Measurements from ENCODE around the gene SLC6A16.
"Not testable (repeated sequence)": the region's sequence is repeated elsewhere in the genome, so short reads cannot be mapped to it uniquely, and the experiment has no call there.

Gene SLC6A16

DNA sequence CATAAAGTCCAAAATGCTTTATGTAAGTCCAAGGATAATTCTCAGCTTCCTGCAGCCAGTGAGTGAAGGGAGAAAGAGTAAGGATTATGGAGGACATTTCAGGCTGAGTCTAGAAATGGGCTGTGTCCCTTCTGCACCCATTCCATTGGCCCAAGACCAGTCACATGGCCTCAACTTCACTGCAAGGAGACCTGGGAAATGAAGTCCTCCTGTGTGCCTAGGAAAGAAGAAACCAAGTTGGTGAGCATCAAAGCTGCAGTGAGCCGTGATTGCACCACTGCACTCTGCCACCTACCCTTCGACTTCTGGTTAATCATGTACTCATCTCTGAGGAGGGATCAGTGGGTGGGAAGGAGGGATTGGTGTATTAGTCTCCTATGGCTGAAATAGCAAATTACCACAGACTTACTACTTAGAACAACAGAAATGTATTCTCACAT lies 6.6 kb upstream of the SLC6A16 start:
- no peak overlapping the region for H3K4me3 ChIP-seq (ENCODE audit: low read depth, low read length)

DNA sequence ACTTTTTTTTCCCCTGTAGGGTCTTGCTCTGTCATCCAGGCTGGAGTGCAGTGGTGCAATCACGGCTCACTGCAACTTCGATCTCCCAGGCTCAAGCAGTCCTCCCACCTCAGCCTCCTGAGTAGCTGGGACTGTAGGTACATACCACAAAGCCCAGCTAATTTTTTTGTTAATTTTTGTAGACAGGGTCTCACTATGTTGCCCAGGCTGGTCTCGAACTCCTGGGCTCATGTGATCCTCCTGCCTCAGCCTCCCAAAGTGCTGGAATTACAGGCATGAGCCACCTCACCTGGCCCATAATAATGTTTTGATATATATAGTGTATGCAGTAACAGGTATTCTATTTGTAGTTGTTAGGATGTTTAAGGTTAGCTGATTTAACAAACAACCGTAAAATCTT lies 6.2 kb upstream of the SLC6A16 start:
- H3K4me3 ChIP-seq (ENCODE audit: low read depth, low read length) = not testable (repeated sequence)

DNA sequence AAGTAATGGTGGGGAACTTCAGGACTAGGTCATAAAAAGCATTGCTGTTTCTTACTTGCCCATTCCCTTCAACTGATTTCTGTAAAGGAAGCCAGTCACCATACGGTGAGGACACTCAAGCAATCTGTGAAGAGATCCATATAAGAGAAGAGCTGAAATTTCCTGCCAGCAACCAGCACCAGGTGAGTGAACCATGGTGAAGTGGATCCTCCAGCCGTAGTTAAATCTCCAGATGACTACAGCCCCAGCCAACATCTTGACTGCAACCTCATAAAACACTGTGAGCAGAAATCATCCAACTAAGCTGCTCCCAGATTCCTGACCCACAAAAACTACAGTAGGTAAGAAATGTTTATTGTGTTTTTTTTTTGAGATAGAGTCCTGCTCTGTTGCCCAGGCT lies 3.8 kb upstream of the SLC6A16 start:
- H3K4me3 ChIP-seq (ENCODE audit: low read depth, low read length) = no peak overlapping the region

DNA sequence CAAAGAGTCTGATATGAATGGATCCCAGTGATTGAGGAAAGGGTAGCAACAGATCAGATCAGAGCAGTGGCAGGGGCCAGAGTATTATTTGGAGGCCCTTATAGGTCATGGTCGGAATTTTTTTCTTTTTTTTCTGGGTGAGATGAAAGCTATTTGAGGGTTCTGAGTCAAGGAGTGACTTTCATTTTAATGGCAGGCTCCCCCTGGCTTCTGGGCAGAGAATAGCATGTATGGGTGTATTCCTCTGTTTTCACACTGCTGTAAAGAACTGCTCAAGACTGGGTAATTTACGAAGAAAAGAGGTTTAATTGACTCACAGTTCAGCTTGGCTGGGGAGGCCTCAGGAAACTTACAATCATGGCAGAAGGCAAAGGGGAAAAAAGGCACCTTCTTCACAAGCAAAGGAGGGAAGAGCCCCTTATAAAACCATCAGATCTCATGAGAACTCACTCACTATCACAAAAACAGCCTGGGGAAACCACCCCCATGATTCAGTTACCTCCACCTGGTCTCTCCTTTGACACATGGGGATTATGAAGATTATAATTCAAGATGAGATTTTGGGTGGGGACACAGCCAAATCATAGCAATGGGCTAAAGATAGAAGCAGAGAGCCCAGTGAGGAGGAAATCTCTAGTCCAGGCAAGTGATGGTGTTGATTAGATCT lies 3.0 kb upstream of the SLC6A16 start:
- no peak overlapping the region for H3K4me3 ChIP-seq (ENCODE audit: low read depth, low read length)

DNA sequence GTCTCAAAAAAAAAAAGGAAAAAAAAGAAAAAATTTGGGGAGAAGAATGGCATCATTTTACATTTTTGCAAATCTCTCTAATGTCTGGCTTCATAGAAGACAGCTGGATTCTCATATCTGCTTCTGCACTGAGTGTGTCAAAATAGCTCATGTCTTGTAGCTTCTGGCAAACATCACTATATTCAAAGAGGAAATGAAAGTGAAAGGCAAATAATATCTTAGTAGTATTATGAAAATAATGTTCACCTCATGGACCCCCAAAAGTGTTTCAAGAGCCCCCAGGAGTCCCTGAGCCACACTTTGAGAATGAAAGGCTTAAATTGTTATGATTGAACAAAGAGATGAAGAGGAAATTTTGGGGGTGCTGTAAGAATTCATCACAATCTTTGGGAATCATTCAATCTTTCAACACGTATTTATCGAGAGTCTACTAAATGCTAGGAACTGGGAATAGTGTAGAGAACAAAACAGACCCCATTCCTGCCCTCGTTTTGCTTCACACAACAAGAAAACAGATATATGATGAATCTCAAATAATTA lies 1.2 kb upstream of the SLC6A16 start:
- H3K4me3 ChIP-seq (ENCODE audit: low read depth, low read length) = no peak overlapping the region

DNA sequence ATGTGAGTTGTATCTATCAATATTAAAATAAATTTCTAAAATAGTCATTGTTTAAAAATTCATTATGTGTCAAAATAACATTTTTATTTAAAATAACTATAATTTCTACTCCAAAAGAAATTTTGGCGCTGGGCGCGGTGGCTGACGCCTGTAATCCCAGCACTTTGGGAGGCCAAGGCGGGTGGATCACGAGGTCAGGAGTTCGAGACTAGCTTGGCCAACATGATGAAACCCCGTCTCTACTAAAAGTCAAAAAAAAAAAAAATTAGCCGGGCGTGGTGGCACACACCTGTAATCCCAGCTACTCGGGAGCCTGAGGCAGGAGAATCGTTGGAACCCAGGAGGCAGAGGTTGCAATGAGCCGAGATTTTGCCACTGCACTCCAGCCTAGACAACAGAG lies 765 bp upstream of the SLC6A16 start:
- not testable (repeated sequence) for H3K4me3 ChIP-seq (ENCODE audit: low read depth, low read length)

DNA sequence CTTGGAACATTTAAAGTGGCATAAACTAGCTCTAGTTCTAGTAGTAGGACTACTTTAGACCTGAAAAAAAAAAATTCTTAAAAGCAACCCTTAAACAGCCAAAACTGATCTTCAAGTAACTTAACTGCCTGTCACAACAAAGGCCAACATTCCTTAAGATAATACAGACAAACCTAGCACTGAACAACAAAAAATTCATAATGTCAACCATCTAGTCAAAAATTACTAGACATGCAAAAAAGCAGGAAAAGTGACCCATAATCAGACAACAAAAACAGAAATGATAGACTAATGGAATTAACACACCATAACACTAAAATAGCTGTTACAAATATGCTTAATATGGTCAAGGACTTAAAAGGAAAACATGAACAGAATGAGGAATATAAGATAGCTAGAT lies 6.7 kb downstream of the SLC6A16 start:
- H3K4me3 ChIP-seq (ENCODE audit: low read depth, low read length) = no peak overlapping the region

DNA sequence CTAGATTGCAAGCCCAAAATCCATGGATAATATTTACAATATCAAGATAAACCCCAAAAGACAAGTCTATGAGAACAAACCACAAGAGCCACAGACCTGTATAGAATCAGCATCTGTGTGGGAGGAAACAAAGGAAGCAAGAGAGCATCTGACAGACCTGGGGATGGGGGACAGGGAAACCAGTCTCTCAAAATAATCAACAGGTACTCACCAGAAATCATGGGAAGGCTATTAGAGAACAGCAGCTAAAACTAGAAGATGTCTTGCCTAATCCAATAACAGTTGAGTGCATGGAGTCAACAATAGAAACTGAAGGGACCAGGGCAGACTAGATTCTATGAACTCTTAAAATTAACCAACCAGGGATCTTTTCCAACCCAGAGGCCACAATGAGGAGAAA lies 8.7 kb downstream of the SLC6A16 start:
- no peak overlapping the region for H3K4me3 ChIP-seq (ENCODE audit: low read depth, low read length)

DNA sequence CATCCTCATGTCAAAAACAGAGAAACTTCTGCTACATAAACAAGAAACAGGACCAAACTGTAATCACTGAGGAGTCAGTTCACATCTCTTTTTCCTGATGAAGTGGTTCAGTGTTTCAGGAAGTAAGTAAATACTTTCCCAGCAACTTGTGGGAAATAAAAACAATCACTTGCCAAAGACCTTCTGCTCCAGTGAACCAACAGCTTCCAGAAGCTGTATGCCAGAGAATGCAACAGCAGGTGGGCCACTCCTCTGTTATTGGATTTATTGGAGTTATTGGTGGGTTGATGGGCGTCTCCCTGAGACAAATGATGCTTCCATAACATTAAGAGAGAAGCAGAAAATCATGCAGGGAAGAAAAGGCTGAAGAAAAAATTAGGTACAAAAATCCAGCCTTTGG lies 9.9 kb downstream of the SLC6A16 start:
- no peak overlapping the region for H3K4me3 ChIP-seq (ENCODE audit: low read depth, low read length)

DNA sequence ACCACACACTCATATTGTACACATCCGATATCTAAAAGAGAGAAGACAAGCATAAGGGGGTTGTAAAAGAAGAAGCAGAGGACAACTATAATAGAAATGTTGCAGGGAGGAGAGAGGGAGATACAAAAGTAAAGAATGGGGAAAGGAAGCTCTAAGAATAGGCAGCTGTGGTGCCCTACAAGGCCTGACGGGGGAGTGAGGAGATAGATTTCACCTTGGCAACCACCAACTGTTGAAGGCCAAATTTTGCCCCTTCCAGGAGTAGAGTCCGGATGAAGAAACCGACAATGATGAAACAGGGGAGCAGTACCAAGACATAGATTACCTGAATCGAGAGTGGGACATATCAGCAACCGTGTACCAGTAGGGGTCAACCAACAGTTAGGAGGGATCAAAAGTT lies 15.9 kb downstream of the SLC6A16 start:
- no peak overlapping the region for H3K4me3 ChIP-seq (ENCODE audit: low read depth, low read length)

DNA sequence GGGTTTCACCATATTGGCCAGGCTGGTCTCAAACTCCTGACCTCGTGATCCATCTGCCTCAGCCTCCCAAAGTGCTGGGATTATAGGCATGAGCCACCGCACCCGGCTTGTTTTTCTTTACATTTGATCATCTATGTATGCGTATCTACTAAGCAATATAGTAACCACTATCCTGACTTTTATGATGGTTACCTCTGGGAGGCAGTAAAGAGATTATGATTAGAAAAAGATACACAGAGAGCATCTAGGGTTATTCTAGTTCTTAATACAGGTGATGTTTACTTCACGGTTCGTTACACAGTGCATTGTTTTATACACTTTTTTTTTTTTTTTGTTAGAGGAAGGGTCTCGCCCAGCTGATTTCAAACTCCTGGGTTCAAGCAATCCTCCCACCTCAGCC lies 18.3 kb downstream of the SLC6A16 start:
- not testable (repeated sequence) for H3K4me3 ChIP-seq (ENCODE audit: low read depth, low read length)

DNA sequence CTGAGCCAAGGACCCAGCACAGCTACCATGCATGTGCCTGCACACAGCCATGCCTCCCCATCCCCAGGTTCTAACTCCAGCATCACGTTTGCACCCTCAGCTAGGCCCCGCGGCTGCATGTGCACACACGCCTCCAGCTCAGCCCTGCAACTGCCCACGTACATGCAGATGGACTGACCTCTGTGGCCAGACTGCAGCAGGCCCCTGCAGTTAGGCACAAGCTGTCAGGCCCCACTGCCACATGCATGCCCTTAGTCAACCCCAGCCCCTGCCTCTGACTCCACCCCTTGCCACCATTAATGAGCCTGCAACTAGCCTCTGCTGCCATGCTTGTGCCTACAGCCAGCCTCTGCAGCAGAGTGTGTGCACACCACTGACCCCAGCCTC lies 23.1 kb downstream of the SLC6A16 start:
- H3K4me3 ChIP-seq (ENCODE audit: low read depth, low read length) = no peak overlapping the region

DNA sequence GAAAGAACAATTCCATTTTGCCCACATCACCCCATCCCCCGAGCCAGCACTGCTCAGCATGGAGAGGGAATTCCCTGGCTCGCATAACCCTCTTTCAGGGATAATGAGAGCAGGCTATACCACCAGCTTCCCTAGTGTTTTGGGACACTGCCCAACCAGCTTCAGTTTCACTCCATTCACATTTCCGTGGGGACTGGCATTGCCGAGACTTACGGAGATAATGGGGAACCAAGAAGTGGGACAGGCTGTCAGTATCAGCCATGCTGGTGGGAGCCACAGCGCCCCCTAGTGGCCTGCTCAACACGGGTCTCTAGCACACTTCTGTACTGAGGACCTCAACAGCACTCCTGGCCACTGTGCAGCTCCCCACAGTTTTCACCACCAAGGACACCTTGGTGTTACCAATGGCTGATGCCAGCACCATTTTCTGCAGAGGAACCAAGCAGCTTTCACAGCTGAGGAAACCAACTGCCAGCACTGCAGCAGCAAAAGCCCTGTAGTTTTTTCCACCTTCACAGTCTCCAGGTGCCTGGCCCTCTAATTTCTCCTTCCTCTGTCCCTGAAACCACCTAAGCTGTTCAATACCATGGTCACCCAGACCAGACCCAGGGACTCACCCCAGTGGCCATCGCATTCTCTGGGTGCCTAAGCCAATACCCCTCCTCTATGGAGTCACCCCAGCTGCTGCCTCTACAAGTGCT lies 23.7 kb downstream of the SLC6A16 start:
- H3K4me3 ChIP-seq (ENCODE audit: low read depth, low read length) = no peak overlapping the region

DNA sequence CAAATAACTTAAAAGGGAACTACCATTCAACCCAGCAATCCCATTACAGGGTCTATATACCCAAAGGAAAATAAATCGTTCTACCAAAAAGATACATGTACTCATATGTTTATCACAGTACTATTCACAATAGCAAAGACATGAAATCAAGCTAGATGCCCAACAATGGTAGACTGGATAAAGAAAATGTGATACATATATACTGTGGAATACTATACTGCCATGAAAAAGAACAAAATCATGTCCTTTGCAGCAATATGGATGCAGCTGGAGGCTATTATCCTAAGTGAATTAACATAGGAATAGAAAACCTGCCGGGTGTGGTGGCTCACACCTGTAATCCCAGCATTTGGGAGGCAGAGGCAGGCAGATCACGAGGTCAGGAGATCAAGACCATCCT lies 26.3 kb downstream of the SLC6A16 start:
- not testable (repeated sequence) for H3K4me3 ChIP-seq (ENCODE audit: low read depth, low read length)

DNA sequence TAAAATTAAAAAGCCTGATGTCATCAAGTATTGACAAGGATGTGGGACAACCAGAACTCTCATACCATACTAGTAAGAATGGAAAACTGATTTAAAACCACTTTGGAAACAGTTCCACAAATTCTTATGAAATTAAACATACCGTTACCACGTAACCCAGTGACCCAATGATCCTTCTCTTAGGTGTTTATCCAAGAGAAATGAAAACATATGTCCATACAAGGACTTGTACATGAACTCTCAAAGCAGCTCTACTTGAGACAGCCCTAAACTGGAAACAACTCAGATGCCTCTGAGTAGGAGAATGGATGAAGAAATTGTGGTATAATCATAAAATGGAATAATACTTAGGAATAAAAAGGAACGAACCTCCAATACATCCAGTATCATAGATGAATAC lies 27.6 kb downstream of the SLC6A16 start:
- H3K4me3 ChIP-seq (ENCODE audit: low read depth, low read length) = no peak overlapping the region

DNA sequence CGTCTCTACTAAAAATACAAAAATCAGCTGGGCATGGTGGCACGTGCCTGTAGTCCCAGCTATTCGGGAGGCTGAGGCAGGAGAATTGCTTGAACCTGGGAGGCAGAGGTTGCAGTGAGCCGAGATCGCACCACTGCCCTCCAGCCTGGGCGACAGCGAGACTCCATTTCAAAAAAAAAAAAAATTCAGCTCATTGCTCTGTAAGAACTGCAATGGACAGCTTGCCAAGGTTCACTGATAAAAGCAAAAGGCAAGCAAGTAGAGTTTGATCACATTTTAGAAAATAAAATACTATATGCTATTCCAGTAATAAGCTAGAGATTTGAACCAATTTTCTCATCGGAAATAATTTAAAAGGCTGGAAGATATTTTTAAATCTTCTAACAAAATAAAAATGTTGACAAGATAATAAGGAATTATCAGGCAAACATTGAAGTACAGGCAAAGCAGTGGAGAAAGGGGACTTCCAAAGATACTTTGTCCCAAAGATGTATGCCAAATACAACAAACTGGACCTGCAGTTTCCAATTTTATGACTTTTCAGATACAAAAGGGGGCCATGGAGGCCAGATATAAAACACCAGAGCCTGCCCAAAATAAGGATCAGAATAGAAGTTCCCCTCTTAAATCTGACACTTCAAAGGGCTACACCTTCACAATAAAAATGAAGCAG lies 29.6 kb downstream of the SLC6A16 start:
- H3K4me3 ChIP-seq (ENCODE audit: low read depth, low read length) = no peak overlapping the region

DNA sequence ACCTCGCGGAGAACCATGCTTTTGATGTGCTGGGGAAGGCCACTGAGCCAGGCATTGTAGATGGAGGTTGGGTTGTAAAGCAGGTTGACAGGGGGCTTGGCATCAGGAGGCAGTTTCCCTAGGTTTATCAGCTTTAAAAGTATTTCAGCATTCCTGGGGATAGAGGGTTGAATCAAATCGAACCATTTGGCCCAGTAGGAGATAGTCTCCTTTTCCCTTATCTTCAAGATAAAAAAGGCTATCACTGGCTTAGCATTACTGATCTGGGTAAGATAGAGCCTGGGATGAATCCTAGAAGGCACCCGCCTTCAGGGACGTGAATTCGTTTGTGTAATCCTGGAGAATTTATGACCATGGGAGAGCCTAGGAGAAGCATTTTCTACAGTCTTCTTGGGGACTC lies 30.6 kb downstream of the SLC6A16 start:
- H3K4me3 ChIP-seq (ENCODE audit: low read depth, low read length) = no peak overlapping the region

DNA sequence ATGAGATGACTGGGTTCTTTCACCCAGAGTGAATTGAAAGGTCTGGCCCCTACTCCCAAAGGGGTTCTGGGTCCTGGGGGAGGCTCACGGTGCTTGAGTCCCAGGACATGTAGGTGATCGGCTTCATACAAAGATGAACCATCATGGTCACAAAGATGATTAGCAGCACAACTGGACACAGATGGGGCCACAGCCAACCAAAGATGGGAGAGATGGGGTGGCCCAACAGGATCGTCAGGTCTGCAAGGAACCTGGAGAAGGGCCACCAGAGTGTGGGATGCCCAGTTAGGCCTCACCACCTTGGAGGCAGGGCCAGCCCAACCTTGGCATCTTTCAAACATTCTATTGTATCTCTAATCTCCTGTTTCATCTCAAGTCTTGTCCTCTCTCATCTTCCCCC lies 34.5 kb downstream of the SLC6A16 start:
- no peak overlapping the region for H3K4me3 ChIP-seq (ENCODE audit: low read depth, low read length)

DNA sequence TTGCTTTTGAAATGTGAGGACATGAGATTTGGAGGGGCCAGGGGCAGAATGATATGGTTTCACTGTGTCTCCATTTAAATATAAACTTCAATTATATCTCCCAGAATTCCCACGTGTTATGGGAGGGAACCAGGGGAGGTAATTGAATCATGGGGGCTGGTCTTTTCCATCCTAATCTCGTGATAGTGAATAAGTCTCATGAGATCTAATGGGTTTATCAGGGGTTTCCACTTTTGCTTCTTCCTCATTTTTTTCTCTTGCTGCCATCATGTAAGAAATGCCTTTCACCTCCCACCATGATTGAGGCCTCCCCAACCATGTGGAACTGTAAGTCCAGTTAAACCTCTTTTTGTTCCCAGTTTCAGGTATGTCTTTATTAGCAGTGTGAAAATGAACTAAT lies 35.7 kb downstream of the SLC6A16 start:
- not testable (repeated sequence) for H3K4me3 ChIP-seq (ENCODE audit: low read depth, low read length)

DNA sequence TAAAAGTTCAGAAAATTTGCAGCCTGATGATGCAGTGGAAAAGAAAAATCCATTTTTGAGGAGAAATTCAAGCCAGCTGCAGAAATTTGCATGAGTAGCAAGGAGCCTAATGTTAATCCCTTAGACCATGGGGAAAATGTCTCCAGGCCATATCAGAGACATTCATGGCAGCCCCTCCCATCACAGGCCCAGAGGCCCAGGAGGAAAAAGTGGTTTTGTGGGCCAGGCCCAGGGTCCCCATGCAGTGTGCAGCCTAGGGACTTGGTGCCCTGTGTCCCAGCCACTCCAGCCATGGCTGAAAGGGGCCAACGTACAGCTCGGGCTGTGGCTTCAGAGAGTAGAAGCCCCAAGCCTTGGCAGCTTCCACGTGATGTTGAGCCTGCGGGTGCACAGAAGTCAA lies 36.8 kb downstream of the SLC6A16 start:
- not testable (repeated sequence) for H3K4me3 ChIP-seq (ENCODE audit: low read depth, low read length)

DNA sequence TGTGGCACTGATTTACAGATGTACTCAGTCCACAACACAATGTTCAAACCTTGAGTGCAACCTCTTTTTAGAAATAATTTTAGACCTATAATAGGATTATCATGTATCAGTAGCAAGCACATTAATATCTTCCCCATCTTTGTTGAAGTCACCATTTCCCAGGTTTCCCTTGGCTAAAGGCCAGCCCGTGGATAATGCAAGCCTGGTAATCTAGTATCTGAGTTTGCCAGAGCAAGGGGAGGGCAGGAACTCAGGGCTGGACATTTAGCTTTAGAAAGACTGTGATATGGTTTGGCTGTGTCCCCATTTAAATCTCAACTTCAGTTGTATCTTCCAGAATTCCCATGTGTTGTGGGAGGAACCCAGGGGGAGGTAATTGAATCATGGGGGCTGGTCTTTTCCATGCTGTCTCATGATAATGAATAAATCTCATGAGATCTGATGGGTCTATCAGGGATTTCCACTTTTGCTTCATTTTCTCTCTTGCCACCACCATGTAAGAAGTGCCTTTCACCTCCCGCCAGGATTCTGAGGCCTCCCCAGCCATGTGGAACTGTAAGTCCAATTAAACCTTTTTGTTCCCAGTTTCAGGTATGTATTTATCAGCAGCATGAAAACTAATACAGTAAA lies 37.7 kb downstream of the SLC6A16 start:
- H3K4me3 ChIP-seq (ENCODE audit: low read depth, low read length) = no peak overlapping the region

DNA sequence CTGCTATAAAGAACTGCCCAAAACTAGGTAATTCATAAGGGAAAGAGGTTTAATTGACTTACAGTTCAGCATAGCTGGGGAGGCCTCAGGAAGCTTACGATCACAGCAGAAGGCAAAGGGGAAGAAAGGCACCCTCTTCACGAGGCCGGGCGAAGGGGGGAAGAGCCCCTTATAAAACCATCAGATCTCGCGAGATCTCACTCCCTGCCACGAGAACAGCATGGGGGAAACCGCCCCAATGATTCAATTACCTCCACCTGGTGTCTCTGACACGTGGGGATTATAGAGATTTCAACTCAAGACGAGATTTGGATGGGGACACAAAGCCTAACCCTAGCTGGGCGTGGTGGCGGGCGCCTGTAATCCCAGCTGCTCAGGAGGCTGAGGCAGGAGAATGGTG lies 42.8 kb downstream of the SLC6A16 start:
- H3K4me3 ChIP-seq (ENCODE audit: low read depth, low read length) = no peak overlapping the region
